ENCODE measurements around the gene CENPP.

DNA sequence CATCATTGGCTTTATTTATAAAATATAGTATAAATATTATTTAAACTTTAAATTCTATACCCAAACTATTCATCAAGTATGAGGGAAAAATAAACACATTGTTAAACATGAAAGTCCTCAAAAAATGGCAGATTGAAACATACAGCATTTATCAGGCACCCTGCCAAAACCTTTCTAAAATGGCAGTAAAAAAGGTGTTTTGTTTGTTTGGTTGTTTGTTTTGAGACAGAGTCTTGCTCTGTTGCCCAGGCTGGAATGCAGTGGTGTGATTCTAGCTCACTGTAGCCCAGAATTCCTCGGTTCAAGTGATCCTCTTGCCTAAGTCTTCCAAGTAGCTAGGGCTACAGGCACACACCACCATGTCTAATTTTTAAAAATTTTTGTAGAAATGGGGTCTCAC lies 270.2 kb downstream of the CENPP start:
- TF ChIP-seq, protein P1, sequence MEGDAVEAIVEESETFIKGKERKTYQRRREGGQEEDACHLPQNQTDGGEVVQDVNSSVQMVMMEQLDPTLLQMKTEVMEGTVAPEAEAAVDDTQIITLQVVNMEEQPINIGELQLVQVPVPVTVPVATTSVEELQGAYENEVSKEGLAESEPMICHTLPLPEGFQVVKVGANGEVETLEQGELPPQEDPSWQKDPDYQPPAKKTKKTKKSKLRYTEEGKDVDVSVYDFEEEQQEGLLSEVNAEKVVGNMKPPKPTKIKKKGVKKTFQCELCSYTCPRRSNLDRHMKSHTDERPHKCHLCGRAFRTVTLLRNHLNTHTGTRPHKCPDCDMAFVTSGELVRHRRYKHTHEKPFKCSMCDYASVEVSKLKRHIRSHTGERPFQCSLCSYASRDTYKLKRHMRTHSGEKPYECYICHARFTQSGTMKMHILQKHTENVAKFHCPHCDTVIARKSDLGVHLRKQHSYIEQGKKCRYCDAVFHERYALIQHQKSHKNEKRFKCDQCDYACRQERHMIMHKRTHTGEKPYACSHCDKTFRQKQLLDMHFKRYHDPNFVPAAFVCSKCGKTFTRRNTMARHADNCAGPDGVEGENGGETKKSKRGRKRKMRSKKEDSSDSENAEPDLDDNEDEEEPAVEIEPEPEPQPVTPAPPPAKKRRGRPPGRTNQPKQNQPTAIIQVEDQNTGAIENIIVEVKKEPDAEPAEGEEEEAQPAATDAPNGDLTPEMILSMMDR (IDR thresholded peaks at IDR 0.05; ENCODE audit: insufficient read depth, low read length, poor library complexity, severe bottlenecking): no peak
- no peak for TF ChIP-seq EZH2phosphoT487 (conservative IDR thresholded peaks at IDR 0.05; ENCODE audit: low read length)
